ENCODE results near the gene MOV10L1. TPM values are rescaled to one million over a fixed set of nuclear protein-coding genes. Genes with fewer than 3 reads are reported as not detected.
A peak's percentile ranks its signal among the peaks of the same experiment; 100 is the strongest.
"Not testable (repeated sequence)": the region's sequence is repeated elsewhere in the genome, so short reads cannot be mapped to it uniquely, and the experiment has no call there.

MOV10L1 gene
- total RNA-seq, 2 donors from 2014 or later: 0.27 to 0.50 TPM

DNA sequence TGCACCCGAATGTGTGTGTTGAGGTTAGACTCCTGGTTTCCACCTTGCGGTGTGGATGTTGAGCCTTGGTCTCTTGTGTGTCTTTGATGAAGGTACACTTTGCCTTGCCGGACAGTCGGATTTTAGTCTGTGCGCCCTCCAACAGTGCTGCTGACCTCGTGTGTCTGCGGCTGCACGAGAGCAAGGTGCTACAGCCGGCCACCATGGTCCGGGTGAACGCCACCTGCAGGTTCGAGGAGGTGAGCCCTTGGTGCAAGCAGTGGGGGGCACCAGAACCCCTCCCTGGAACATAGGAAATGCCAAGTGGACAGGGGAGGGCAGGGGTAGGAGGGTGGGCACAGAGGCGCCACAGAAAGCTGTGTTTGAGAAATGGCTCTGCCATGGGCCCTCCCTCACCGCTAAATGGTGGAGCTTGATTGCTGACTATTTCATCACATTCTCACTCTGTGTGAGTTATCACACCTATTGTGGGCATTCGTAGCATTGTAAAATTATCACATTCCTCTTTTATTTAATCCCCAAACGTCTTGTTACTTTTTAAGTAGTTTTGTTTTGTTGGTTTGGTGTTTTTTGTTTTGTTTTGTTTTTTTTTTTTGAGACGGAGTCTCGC, 54.3 kb downstream of the MOV10L1 start:
- Histone ChIP-seq H3K9ac (ENCODE audit: low read depth in 2 of 2, low read length in 2 of 2) (no peak overlapping the region), H3K4me1 (no peaks in the 10 kb centered on the region), H3K36me3 (no peaks in the 10 kb centered on the region), H3K4me3 (no peak overlapping the region), H3K27ac (no peak overlapping the region), H3K27me3 (no peaks in the 10 kb centered on the region), H3K9me3 (no peaks in the 10 kb centered on the region)
- no peak for DNase-seq
- TF ChIP-seq, protein P1, sequence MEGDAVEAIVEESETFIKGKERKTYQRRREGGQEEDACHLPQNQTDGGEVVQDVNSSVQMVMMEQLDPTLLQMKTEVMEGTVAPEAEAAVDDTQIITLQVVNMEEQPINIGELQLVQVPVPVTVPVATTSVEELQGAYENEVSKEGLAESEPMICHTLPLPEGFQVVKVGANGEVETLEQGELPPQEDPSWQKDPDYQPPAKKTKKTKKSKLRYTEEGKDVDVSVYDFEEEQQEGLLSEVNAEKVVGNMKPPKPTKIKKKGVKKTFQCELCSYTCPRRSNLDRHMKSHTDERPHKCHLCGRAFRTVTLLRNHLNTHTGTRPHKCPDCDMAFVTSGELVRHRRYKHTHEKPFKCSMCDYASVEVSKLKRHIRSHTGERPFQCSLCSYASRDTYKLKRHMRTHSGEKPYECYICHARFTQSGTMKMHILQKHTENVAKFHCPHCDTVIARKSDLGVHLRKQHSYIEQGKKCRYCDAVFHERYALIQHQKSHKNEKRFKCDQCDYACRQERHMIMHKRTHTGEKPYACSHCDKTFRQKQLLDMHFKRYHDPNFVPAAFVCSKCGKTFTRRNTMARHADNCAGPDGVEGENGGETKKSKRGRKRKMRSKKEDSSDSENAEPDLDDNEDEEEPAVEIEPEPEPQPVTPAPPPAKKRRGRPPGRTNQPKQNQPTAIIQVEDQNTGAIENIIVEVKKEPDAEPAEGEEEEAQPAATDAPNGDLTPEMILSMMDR (IDR thresholded peaks at IDR 0.05): no peak
- intact Hi-C loops (cut with DNase I): loop anchor here (10.0 kb wide), 1 partner anchor 219 kb away; no protein-coding TSS in a partner anchor

DNA sequence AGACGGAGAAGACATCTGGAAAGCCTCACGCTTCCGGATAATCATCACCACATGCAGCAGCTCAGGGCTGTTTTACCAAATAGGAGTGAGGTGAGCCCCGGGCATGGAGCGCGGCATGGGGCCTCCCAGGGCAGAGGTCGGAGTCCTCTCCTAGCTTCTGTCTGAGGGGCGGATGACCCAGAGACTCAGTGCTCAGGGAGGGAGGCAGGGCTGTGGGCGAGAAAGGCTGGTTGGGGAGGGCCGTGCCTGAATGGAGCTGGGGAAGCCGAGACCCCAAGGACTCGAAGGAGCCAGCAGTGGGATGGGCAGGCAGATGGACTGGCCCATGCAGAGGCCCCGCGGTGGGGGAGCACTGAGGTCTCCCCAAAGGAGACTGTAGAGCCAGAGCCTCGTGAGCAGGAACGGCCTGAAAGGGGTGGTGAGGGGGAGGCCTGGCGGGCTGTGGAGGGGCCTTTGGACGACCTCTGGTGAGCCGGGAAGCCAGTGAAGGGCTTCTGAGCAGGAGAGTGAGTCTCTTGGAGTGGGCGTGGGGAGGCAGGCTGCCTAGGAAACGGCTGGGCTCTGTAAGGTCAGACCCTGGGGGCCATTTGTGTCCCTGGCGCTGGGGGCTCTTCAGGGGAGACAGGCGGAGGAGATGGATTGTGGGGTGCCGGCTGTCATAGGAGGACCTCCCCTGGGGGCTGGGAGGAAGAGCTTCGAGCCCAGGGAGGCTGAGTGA, 56.1 kb downstream of the MOV10L1 start:
- no peaks in the 10 kb centered on the region for H3K27me3 ChIP-seq
- no peak for DNase-seq
- no peaks in the 10 kb centered on the region for H3K36me3 ChIP-seq
- H3K9ac ChIP-seq (ENCODE audit: low read depth in 2 of 2, low read length in 2 of 2): no peak overlapping the region
- no peaks in the 10 kb centered on the region for H3K9me3 ChIP-seq
- H3K4me1 ChIP-seq: no peaks in the 10 kb centered on the region
- intact Hi-C loops (cut with DNase I): loop anchor here (10.0 kb wide), 1 partner anchor 221 kb away; no protein-coding TSS in a partner anchor
- no peak overlapping the region for H3K4me3 ChIP-seq
- TF ChIP-seq, protein P1 (IDR thresholded peaks at IDR 0.05): no peak
- no peak overlapping the region for H3K27ac ChIP-seq

DNA sequence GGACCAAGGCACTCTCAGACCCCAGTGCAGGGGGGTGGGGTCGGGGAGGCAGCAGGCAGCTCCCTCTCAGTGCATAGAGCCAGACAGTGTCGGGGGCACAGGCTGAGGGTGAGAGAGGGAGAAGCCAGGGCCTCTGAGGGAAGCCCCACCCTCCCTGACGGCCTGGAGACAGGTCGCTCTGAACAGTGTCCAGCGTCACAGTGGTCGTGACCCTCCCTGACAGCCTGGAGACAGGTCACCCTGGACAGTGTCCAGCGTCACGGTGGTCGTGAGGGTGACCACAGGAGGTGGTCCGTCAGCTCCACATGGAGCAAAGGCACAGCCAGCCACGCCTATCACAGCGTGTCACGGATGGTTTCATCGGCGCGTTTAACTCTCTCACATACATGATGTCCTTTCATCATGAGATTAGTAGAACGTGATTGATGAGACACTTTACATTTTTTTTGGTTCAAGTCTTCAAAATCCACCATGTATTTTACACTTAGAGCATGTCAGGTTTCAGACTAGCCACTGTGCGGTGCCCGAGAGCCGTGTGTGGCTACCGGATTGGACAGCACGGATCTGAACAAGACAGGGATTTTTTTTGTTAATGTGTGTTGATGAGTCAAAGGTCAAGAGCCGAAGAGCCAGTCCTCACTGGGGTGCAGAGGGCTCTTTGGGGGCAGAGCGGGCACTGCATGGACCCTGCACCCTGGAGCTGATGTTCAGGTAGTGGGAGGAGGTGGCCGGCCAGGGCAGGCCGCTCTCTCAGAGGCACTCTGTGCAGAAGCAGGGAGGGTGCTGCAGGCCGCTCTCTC, 56.8 kb downstream of the MOV10L1 start:
- TF ChIP-seq, protein P1 (IDR thresholded peaks at IDR 0.05): peak; percentile 64
- Histone ChIP-seq H3K9me3 (no peaks in the 10 kb centered on the region), H3K27me3 (no peaks in the 10 kb centered on the region), H3K36me3 (no peaks in the 10 kb centered on the region), H3K9ac (ENCODE audit: low read depth in 2 of 2, low read length in 2 of 2) (no peak overlapping the region), H3K4me1 (no peaks in the 10 kb centered on the region), H3K27ac (no peak overlapping the region), H3K4me3 (no peak overlapping the region)
- intact Hi-C loops (cut with DNase I): loop anchor here (10.0 kb wide), 1 partner anchor 222 kb away; no protein-coding TSS in a partner anchor
- peak; percentile 64 for DNase-seq

DNA sequence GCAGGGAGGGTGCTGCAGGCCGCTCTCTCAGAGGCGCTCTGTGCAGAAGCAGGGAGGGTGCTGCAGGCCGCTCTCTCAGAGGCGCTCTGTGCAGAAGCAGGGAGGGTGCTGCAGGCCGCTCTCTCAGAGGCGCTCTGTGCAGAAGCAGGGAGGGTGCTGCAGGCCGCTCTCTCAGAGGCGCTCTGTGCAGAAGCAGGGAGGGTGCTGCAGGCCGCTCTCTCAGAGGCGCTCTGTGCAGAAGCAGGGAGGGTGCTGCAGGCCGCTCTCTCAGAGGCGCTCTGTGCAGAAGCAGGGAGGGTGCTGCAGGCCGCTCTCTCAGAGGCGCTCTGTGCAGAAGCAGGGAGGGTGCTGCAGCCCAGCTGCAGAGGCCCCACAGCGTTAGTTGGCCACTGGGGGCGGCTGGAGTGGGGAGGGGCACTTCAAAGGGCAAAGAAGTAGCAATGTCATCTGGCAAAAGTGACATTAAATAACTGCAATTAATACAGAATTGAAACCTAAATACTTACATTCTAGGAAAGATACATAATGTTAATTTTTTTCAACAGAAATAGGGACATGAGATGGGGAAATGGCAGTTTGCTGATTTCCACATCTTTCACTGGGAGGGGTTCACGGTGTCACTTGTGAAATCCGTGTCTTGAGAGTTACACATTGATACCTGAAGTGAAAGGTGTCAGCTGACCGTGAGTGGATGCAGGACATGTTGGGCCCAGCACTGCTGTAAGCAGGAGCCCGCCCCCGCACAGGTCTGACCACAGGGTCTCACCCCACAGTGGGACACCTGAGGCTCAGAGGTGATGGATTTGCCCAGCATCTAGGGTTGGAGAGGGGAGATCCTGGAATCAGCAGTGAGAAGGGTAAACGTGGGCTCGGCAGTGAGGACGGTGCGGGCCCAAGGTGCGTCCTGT, 57.7 kb downstream of the MOV10L1 start:
- H3K4me3 ChIP-seq; H3K27me3 ChIP-seq; H3K27ac ChIP-seq; H3K9me3 ChIP-seq; H3K4me1 ChIP-seq; H3K36me3 ChIP-seq; DNase-seq; H3K9ac ChIP-seq (ENCODE audit: low read depth in 2 of 2, low read length in 2 of 2): not testable (repeated sequence)
- intact Hi-C loops (cut with DNase I): loop anchor here (10.0 kb wide), 1 partner anchor 223 kb away; no protein-coding TSS in a partner anchor

DNA sequence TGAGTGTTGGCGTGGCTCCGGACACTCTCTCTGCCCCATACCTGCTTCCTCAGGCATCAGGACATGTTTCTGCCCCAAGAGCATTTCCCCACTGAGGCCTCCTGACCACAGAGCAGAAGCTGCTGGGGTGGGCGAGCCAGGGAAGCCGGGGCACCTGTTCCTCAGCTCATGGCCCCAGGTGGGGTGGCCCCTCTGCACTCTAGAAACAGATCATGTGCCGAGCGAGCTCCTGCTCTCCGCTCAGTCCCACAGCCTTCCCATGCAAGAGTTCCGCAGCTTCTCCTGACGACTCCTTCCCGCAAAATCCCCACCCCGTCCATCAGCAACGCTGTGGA, 58.3 kb downstream of the MOV10L1 start:
- no peaks in the 10 kb centered on the region for H3K9me3 ChIP-seq
- intact Hi-C loops (cut with DNase I): loop anchor here (10.0 kb wide), 1 partner anchor 223 kb away; no protein-coding TSS in a partner anchor
- H3K27ac ChIP-seq: no peak overlapping the region
- no peaks in the 10 kb centered on the region for H3K27me3 ChIP-seq
- H3K36me3 ChIP-seq: no peaks in the 10 kb centered on the region
- no peak for DNase-seq
- no peaks in the 10 kb centered on the region for H3K4me1 ChIP-seq
- H3K9ac ChIP-seq (ENCODE audit: low read depth in 2 of 2, low read length in 2 of 2): no peak overlapping the region
- TF ChIP-seq, protein P1 (IDR thresholded peaks at IDR 0.05): no peak
- no peak overlapping the region for H3K4me3 ChIP-seq

Measured in colonic mucosa (tissue), 4 donors.